NCI-H2171 treated with DMSO at 0.1 percent for 48 hours (cell line): Measurements from ENCODE around the gene COL19A1.
"Not testable (repeated sequence)": the region's sequence is repeated elsewhere in the genome, so short reads cannot be mapped to it uniquely, and the experiment has no call there.

Experiments used
- DNase-seq: peaks from one replicate; lab custom pipeline; 2025; lab: John Stamatoyannopoulos, UW

Gene COL19A1

DNA sequence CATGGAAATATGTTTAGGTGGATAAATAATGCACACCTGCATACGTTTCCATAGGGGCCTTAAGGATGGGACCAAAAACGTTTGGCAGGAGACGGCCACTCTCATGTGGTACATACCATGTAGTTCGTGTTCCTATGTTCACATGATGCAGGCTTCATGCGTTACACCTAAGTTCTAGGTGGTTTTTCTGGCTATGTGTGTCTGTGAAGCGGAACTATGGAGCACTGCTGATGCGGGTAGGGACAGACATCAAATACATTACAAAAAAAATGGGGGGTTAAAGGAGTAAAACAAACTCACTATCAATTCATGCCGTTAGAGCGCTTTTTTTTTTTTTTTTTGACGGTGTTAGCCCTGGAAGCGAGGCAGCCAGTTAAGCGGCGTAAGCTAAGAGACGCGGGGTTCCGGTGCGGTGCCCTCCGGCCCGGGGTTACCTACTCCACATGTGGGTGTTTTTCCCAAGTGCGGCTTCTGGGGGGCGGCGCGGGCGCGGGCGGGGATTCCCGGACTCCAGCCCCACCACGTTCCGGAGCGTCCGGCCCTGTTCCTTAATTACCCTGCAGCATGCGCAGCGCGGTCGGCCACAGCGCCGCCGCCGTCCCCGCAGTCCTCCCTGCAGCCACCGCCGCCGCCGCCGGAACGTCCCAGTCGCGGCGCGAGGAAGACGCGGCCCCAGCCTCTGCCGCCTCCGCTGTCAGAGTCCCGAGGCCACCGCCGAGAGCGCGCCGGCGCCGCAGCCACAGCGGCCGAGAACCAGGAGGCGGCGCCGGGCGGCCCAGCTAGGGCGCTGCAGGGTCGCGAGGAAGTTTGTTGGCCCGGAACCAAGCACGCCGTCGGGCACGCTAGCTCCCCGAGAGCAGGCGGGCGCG is 648 bp downstream of the COL19A1 start:
- DNase-seq, result peak; percentile 72

DNA sequence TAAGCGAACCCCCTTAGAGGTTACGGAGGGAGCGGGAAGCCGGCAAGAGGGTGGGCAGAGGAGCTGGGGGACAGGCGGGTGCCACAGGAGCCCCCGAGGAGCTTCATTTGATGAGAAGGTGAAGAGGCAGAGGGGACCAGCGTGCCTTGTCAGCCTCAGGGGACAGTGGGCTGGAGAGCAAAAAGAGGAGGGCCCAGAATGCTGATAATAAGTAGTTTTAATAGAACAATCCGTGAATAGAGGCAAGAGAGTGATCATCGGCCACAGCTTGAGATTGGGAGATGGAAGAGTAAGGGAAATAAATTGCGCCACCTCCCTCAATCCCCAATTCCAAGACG is 1.3 kb downstream of the COL19A1 start:
- peak; percentile 67 for DNase-seq

DNA sequence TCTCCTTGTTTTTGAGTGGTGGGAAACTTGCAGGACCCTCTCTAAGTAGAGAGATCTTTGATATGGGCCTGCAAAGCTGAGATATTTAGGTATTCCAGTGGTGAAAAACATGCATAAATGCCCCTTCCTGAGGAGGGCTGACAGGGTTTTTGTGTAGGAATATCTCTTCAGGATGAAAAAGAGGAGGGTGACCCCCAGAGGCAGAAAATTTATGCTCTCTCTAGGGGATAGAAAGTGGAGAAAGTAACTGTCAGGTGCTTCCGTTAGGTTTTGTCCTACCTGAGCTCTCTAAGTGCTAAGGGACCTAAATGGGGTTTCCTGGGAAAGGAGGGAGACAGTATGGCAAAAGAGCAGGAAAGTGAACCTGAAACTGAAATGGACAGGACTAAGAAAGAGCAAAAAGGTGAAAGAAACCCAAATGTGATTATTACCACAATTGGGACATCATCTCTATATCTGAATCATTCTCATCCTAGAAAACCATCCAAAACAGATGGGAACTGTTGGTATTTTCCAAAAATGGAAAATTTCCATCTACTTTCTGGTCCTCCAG is 2.0 kb downstream of the COL19A1 start:
- no peak for DNase-seq

DNA sequence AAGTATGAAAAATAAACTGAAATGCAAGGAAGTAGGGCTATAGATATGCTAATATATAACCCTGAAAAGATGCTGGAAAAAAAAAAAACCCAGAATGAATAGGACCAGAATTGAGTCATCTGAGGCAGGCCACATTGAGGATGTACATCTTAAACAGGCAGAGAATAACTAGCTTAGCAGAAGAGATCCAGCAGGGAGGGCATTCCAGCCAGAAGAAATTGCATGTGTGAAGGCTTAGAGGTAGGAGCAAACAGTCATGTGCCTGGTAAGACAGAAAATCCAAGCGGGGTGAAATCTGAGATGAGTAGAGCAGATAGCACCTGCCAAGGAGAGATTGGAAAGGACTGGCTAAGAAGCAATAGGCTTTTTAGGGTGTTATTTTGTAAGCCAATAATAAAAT is 2.6 kb downstream of the COL19A1 start:
- DNase-seq, result peak; percentile 85

DNA sequence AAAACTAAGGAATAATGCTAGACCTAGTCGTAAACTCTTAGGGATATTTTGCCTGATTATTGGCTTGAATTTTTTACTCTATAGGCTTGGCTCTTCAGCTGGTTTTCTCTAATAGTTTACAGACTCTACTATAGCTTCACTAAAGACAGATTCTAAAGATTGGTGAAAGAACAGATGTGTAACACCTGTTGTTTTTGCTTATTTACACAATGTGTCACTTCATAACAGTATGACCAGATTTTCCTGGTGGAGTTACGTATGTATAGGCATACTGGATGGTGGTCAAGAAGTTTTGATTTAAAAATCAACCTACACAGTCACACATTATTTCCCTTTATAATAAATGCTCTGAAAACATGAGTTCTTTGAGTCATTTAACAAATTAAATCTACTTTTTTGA is 4.8 kb downstream of the COL19A1 start:
- DNase-seq, result peak; percentile 49

DNA sequence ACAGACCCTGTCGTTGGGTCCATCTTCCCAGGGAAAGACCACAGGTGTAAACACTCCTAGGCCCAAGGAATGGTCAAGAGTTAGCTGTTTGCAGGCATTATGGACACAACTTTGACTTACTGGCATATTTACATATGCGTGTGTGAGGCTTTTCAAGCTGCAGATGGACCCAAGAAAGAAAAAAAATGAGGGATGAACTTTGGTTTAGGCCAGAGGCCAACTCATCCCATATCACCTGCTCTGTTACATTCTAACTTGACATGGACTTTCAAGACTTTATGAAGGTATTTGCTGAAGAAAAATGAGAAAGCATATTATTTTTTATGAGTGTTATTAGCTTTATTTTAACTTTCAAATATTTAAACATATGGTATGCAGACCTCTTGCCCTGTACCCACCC is 6.9 kb downstream of the COL19A1 start:
- DNase-seq, result no peak

DNA sequence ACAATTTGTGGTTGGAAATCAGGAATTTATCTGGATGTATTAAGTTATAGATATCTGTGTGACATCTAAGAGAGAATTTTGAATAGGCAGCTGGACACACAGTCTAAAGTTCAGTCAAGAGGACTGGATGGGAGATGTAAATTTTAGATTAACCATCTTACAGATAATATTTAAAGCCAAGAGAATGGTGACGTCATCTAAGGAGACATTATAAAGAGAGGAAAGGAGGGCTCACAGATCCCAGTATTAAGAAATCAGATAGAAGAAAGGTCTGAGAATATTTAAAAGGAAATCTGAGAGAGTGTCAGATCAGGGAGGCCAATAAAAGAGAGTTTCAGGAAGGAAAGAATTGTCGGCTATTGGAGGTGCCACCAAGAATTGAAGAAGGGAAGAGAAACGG is 9.4 kb downstream of the COL19A1 start:
- no peak for DNase-seq

DNA sequence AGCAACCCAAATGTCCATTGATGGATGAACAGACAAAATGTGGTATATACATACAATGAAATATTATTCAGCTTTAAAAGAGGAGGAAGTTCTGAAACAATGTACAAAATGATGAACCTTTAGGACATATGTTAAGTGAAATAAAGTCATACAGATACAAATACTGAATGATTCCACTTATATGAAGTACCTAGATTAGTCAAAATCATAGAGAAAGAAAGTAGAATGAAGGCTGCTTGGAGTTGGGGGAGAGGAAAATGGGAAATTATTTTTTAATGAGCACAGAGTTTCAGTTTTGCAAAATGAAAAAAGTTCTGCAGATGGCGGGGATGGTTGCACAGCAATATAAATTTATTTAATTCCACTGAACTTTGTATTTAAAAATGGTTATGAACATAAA is 12.4 kb downstream of the COL19A1 start:
- no peak for DNase-seq

DNA sequence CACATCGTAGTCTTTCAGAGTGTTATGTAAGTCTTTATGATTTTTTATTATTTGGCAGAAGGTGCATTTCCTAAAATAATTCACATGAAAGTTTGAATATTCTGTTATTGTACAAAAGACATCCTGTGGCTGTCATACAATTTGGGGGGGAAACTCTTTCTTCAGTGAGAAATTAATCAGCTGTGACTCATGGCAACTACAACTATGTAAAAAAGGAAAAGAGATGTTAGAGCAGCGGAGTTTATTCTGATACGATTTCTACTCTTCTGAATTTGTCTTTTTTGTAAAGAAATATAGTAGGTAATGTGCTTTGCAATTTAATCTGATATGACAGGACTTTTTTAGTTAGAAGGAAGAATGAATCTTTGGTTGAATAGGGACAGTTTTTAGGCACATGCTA is 14.2 kb downstream of the COL19A1 start:
- DNase-seq, result no peak

DNA sequence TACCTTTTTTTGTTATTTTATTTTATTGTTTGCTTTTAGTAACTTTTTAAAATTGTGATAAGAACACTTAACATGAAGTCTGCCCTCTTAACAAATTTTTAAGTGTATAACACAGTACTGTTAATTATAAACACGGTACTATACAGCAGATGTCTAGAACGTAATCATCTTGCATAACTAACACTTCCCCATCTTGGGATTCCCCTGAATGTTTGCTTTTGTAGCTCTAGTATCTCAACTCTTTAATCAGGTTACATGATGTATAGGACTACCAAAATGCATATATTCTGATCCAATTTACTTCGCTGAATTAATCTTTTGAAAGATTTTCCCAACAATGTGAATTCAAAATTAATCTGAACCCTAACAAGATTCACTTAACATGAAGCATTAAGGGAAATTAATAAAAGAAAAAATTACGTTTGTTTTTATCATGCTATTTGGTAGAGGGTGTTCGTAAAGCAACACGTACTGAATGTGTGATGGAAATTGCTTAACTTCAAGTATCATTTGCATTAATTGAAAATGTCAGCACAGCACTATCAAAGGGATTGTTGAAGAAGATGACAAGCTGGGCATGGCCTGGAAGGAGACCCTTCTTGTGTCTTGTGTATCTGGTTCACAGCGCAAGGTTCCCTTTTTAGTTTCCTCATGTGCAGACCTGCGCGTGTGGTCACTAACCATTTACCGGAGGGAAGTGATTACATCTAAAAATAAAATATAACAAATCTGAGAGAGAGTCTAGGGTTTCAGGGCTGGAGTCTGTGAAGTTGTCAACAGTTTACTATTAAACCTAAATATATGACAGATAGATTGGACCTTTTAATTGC is 15.2 kb downstream of the COL19A1 start:
- no peak for DNase-seq

DNA sequence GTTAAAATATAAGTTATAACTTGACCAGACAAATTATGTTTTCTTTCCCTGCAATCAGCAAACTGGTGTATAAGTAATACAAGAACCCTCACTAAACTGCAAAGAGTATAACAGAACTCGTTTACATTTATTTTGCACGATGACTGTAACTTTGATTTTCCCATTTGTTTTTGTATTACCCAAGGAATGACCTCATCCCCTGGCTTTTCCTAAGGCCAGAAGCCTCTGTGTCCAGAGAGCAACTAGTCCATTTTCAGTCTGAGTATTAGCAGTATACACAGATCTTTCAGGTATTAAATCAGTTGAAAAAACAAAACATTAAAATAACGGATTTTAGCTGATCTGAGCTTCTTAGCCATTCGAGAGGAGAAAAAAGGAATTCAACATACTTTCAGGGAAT is 17.2 kb downstream of the COL19A1 start:
- DNase-seq, result no peak

DNA sequence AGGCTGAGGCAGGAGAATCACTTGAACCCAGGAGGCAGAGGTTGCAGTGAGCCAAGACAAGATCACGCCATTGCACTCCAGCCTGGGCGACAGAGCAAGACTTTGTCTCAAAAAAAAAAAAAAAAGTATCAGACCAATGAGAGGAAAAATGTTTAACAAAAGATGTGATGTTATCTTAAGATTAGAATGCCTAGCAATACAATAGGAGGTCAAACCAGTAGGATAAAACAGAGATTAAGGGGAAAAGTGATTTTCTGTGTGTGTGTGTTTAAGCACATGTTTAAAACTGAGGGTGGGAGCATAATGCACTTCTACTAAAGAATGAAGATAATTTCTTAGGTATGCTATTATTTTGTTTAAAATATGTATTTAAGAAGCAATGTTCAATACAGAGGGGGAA is 17.9 kb downstream of the COL19A1 start:
- DNase-seq, result no peak

DNA sequence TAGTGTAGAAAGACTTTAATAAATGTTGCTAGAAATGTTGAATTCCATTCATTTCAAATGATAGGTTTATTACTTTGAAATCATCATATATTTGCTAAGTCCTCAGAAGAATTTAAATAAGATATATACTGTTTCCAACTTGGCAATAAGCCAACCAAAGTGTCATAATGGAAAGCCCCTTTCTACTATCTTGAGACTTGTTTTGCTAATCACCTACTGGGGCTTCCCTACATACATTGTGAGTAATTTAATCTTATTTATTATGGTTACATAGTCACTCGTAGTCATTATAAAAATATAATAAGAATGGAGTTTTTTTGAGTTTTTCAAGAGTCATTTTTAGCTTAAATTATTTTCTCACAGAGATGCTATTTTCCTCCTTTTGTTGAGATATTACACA is 20.7 kb downstream of the COL19A1 start:
- DNase-seq, result no peak

DNA sequence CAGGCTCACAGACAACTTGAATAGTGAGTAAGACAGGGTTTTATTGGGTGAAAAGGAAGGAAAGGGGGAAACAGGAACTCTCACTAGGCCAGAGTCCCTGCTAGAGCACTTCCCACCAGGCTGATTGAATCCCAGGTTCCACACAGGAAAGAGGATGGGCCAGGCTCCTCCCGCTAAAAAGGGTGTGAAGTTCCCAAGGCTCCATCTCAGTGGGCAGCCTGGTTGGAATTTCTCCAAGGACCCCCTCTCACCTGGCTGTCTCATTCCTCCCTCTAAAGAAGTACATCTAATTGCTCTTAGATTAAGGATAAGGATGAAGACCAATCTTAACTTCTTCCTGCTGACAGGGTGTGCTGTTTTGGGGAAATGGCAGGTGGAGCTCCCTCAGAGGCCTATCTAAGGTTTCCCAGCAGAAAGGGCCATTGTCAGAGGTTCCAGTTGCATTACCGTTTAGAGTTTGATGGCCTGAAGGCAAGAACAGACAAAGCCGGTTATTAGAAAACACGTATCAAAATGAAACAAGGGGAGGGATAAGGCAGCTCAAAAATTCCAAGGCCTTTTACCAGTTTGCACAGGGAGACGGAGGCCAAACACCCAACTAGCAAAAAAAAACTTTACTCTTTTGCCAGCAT is 21.5 kb downstream of the COL19A1 start:
- no peak for DNase-seq

DNA sequence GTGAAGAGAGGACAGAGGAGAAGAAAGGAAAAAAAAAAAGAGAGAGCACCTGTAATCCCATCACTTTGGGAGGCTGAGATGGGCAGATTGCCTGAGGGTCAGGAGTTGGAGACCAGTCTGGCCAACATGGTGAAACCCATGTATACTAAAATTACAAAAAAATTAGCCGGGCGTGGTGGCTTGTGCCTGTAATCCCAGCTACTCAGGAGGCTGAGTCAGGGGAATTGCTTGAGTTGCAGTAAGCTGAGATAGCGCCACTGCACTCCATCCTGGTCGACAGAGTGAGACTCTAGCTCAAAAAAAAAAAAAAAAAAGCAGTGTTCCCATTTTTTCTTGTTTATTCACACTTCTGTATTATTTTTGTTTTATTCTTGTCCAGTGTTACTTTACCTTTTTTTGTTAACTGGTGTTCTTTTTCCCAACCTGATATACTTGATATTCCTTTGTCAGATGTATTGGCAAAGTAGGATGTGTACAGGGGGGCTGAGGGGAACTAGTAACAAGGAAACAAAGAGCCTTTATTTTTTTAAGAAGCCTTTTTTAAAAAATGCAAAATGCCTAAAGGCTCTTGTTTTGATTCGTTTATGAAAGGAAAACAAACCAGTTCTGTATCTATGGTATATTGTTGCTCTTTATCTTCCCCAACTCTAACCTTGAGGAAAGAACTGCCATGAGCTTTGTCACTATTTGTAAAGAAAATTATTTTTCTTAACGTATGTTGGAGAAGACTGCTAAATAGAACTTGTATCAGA is 22.3 kb downstream of the COL19A1 start:
- DNase-seq, result no peak

DNA sequence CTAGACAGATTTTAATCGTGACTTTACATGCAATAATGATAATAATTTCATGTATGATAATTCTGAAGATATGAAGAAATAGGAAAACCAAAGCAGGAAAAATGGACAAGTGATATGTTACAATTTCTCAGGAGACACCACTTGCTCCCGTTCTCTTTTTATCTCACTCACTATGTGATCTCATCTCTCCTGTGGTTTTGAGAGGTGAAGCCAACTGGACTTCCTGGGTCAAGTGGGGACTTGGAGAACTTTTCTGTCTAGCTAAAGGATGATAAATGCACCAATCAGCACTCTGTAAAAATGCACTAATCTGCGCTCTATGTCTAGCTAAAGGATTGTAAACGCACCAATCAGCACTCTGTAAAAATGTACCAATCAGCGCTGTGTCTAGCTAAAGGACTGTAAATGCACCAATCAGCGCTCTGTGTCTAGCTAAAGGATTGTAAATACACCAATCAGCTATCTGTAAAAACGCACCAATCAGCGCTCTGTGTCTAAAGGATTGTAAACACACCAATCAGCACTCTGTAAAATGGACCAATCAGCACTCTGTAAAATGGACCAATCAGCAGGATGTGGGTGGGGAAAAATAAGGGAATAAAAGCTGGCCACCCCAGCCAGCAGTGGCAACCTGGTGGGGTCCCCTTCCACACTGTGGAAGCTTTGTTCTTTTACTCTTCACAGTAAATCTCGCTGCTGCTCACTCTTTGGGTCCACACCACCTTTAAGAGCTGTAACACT is 23.0 kb downstream of the COL19A1 start:
- not testable (repeated sequence) for DNase-seq

DNA sequence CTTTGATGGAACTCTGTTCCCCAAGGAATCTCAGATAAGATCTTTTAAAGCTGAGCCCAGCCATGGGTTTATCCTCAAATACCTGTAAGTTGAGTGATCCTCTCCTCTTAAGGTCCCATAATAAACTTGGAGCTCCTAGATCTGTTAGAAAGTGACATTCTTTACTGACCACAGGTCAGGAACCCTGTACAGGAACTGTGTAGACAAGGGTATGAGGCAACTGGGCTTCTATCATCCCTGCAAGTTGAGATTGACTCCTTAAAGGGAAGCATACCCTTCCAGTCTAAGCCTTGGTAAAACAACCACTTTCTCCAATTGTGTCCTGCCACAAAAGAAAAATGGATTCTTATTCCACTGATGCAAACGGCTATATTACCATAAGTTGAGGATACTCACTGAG is 26.2 kb downstream of the COL19A1 start:
- not testable (repeated sequence) for DNase-seq

DNA sequence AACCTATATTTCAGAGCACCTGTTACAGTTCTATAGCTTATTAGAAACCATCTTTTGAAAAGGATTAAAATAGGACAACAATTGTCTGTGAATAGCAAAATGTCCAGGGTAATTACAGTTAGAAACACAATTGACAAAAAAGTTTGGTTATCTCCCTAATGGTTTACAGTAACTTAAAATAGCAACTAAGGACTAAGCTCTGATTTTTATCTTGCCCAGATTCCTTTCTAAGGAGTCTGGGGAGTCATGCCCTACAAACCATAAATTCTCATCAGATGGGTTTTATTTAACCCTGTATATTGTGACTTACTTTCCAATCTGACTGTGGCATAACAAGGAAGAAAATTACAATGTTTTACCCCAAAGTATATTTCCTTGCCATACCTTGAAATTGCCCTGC is 26.9 kb downstream of the COL19A1 start:
- not testable (repeated sequence) for DNase-seq

DNA sequence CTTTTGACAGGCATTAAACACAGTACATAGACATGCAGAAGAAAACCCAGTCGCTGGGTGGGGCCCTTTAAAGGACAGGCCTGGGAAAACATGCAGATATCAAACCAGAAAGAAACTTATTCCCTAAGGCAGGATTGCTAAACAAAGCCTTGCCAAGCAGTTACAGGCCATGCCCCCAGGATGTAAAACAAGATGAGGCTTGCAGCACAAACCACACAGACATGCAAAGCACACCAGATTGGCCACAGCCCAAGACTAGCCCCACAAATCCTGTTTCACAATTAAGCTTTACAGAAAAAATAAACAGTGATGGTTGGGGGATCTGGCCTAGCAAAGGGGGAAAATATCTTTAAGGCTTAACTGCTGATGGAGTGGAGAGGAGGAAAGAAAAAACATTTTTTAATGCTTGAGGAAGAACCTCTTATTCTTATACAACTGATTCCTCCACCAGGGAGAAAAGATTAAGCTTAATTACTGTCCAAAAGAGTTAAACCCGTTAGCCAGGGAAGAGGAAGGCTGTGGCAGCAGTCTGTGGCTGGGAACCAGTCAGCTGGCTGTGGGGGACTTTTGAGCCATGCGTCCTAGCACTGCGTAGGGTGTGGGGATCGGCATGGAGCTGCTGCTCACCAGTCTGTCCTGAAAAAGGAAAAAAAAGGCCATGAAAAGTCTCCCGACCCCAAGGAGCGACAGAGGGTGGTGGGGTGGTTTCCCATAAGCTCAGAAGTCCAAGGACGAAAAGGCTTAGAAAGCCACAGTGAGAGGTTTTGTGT is 28.4 kb downstream of the COL19A1 start:
- peak; percentile 70 for DNase-seq

DNA sequence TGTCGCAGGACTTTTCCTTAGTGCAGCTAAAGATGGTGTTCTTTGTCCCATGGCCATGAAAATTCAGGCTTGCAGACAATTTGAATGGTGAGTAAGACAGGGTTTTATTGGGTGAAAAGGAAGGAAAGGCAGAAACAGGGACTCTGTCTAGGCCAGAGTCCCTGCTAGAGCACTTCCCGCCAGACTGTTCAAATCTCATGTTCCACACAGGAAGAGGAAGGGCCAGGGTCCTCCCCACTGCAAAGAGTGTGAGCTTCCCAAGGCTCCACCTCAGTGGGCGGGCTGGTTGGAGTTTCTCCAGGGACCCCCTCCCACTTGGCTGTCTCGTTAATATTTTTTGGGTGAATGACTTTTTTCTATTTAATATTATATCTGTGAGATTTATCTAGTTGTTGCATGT is 29.0 kb downstream of the COL19A1 start:
- no peak for DNase-seq
